ENCODE results near the gene ATAD3A.

The ATAD3A gene

GRCh38 chr1:1583347-1584010, 71.5 kb downstream of the ATAD3A start:
- H3K27ac ChIP-seq (ENCODE audit: low read depth, low read length) = no peak overlapping the region
- H3K4ac ChIP-seq (ENCODE audit: low read depth, low read length) = no peak overlapping the region
- no peak overlapping the region for H3K9ac ChIP-seq (ENCODE audit: low read length)
- no peak overlapping the region for H4K8ac ChIP-seq (ENCODE audit: low read depth, low read length)
- H3K18ac ChIP-seq (ENCODE audit: low read length) = no peak overlapping the region
- no CpG with 5 or more reads among the region's 23 CpGs for WGBS (ENCODE audit: extremely low coverage, insufficient coverage, low lambda C conversion rate)
- no peak overlapping the region for H3K4me3 ChIP-seq (ENCODE audit: low read length)
- no peaks in the 10 kb centered on the region for H3K79me2 ChIP-seq (ENCODE audit: control insufficient read depth, insufficient read depth, low read length)
- no peak overlapping the region for H3K4me2 ChIP-seq (ENCODE audit: low read length)
- H3K36me3 ChIP-seq (ENCODE audit: control insufficient read depth, insufficient read depth, low read length) = no peaks in the 10 kb centered on the region
- H3K79me1 ChIP-seq (ENCODE audit: low read length) = no peaks in the 10 kb centered on the region
- no peak overlapping the region for H3K56ac ChIP-seq (ENCODE audit: low read length)
- DNase-seq = no peak
- no peak overlapping the region for H4K5ac ChIP-seq (ENCODE audit: low read length)
- H2BK120ac ChIP-seq (ENCODE audit: low read depth, low read length) = no peak overlapping the region
- no peak overlapping the region for H2AK5ac ChIP-seq (ENCODE audit: low read length)
- no peak overlapping the region for H2BK15ac ChIP-seq (replicated peaks; ENCODE audit: low read depth)
- no peak overlapping the region for H2BK5ac ChIP-seq (ENCODE audit: low read length)
- H3K23ac ChIP-seq (ENCODE audit: low read length) = no peak overlapping the region
- no peaks in the 10 kb centered on the region for H3K4me1 ChIP-seq (ENCODE audit: control insufficient read depth, low read depth, low read length)
- no peaks in the 10 kb centered on the region for H3K27me3 ChIP-seq (ENCODE audit: insufficient read depth, low read length, poor library complexity)

All from mesendoderm (in vitro differentiated cells).